ENCODE results near the gene KRTAP4-8.
"Not testable (repeated sequence)": the region's sequence is repeated elsewhere in the genome, so short reads cannot be mapped to it uniquely, and the experiment has no call there.

Gene KRTAP4-8

DNA sequence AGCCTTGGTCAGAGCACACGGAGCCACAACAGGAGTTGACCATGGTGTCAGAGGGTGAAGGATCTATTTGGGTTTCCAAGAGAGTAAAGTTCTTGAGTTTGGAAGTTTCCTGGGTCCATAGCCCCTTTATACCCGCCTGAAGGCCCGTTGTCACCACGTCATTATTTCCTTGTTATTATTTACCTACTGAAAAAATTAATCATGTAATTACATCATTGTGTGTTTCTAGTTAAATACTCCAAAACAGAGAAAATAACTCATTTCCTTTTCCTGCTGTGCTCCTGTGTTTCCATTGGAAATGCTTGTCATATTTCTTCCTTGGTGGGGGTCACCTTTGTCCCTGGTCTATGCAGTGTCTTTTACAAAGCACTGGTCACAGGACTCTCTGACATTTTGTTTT lies at the start of gene KRTAP4-8:
Gene KRTAP4-8 (minus strand): TSS at position 101 of the 400 bp plus-strand sequence. CDS start 58 bp downstream, at position 43.
- no peak for DNase-seq (ENCODE audit: extremely low read depth in 1 of 2, low read depth in 1 of 2)

DNA sequence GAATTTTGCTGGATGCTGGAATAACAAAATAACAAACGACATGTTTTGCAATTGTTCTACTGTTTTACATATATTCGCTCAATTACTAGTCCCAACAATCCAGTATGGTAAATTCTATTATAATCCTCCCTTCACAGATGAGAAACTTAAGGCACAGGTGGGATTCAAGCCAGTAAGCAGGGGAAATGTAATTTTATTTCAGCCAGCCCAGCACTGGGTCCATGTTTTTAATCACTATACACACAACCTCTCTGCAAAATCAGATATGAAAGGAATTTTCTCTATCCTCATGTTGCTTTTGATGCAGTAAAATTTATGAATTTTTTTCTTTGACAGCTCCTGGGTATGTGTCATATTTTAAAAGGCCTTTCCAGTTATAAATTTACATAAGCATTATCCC lies 47.3 kb upstream of the KRTAP4-8 start:
- no peak for DNase-seq (ENCODE audit: extremely low read depth in 1 of 2, low read depth in 1 of 2)

DNA sequence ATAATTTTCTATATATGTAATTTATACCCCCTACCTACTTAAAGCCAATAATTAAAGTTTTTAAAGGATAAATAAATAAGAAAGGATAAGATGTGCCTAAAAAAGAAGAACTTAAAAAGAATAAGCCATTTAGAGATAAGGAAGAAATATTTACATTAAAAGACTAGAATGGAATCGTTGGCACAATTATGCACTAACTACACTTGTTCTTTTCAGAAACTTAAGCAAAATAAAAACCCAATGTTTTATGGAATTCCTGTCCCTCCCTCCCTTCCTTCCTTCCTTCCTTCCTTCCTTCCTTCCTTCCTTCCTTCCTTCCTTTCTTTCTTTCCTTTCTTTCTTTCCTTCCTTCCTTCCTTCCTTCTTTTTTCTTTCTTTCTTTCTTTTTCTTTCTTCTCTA lies 46.9 kb upstream of the KRTAP4-8 start:
- no peak for DNase-seq (ENCODE audit: extremely low read depth in 1 of 2, low read depth in 1 of 2)

DNA sequence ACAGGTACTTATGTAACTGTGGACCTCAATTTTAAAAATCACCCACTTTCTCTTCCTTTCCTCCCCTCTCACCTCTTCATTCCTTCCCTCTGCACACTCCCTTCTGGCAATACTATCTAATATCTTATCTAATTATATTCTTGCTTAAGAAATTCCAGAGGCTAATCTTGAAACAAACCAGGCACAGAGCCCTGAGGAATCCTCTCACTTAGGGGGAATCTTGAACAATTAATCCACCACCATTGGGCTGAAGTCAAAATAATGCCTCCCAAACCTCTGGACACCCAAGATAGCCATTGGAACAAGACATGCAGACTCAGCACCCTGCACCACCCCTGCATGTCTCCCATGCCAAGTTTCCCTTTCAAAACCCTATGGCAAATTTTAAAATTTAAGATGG lies 43.4 kb upstream of the KRTAP4-8 start:
- no peak for DNase-seq (ENCODE audit: extremely low read depth in 1 of 2, low read depth in 1 of 2)

DNA sequence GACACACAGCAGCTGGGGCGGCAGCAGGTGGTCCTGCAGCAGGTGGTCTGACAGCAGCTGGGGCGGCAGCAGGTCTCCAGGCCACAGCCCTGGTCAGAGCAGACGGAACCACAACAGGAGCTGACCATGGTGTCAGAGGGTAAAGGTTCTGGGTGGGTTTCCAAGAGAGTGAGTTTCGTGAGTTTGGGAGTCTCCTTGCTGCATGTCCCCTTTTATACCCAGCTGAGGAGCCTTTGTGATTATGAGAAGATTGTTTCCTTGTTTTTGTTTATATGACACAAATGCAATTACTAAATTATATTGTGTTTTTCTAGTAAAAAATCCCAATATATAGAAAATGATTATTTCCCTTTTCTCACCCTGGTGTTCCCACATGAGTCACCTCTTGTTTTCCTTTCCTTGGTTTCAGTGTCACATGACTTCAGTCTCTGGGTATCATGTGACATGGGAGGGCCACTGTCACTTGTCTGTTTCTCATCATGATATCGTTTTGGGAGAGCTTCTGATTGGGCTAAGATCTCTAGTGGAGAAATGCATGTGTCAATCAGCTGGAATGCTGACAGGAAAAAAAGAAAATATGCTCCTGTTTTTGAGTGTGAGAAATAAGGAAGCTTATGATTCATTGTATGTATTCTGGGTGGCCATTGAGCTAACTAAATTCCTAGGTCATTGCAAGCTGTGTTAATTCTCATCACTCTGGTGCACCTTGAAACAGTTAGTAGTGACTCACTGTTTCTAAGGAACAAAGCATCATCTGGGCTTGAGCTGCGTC lies 42.6 kb upstream of the KRTAP4-8 start, which contains the start of gene KRTAP4-6:
Gene KRTAP4-6 (minus strand): TSS at position 185 of the 772 bp plus-strand sequence. CDS start 57 bp downstream, at position 128.
- DNase-seq (ENCODE audit: extremely low read depth in 1 of 2, low read depth in 1 of 2): no peak

DNA sequence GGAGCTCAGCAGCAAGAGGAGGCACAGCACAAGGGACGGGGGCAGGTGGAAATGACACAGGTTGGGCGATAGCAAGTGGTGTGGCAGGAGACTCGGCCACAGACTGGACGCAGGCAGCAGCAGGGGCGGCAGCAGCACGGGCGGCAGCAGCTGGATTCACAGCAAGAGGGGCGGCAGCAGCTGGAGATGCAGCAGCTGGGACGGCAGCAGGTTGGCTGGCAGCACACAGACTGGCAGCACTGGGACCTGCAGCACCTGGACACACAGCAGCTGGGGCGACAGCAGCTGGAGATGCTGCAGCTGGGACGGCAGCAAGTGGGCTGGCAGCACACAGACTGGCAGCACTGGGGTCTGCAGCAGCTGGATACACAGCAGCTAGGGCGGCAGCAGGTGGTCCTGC lies 41.9 kb upstream of the KRTAP4-8 start:
- not testable (repeated sequence) for DNase-seq (ENCODE audit: extremely low read depth in 1 of 2, low read depth in 1 of 2)

DNA sequence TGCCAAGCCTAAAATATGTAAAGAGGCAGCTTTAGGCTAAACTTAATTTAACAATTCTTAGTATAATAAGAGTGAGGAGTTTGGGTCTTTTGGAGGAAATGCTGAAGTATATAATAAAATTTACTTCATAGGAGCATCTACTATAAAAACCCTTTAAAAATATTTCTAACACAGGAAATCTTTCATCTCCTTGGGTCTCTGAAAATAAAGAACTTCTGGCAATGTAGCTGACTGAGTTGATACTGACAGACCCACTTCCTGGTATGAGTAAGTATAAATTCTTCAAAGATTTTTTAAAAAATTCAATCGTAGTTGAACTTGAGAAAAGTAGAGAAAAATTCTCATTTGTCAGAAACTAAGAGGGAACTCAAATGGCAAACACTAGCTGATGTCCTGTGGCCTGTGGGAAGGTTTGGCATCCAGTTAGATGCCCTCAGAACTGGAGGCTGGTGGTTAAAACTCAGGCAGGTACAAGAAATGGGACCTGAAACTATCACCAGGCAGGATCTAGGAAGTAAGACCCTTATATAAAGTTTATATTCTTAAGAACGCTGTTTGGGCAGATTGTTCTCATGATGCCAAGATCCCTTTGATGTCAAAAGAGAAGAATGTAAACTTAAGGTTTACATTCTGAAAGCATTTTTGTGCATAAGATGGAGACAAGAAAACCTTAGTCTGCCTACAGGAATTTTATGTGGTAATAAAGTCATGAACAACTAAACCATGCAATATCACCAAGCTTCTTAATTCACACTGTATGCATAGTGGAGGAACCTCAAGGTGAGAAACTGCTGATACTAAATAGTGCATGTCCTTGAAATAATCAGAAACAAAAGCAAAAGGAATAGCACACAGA lies 36.2 kb upstream of the KRTAP4-8 start:
- no peak for DNase-seq (ENCODE audit: extremely low read depth in 1 of 2, low read depth in 1 of 2)

DNA sequence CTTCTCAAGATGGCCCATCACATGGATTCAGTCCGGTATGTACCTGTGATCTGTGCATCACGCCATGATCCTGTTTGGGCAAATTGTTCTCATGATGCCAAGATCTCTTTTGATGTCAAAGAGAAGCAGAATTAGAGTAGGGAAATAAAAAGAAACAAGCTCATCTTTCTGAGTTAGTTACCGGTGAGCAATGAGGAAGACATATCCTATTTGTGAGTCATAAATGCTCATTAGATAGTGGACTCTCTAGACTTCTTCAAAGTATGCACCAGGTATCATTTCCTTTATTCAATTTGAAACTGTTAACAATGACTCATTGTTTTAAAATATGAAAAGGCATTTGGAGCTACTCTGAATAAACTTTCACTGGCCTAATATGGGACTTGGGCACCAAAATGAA lies 34.0 kb upstream of the KRTAP4-8 start:
- DNase-seq (ENCODE audit: extremely low read depth in 1 of 2, low read depth in 1 of 2): no peak

DNA sequence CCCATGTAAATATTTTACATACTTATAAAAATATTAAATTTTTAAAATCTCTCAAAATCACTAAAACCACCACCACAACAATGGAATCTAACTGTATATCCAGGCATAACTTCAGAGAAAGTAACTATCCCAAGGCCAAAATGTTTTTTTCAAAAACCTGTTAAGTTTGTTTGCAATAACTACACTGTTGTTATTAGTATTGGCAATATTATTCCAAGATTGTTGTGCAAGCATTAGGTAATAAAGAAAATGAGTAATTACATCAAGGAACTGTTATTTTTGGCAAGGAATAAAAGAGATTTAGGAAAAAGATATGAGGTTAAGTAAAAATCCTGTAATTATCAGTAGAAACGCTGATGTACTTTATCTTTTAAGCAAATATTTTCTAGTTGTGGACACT lies 29.4 kb upstream of the KRTAP4-8 start:
- DNase-seq (ENCODE audit: extremely low read depth in 1 of 2, low read depth in 1 of 2): no peak

DNA sequence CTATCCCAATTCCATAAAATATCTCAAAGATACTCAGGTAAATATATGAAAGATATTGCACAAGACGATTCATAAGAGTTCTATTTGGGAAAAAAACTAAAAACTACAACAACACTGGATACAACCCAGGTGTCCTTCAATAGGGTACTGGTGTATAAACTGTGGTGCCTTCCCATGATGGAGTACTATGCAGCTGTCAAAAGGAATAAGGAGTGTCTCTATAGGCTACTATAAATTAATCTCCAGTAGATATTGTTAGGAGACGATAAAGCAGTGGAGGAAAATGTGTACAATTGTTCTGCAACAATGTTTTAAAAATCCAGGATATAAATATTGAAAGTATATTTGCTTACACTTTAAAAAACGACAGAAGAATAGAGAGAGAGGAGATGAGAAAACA lies 28.5 kb upstream of the KRTAP4-8 start:
- no peak for DNase-seq (ENCODE audit: extremely low read depth in 1 of 2, low read depth in 1 of 2)

DNA sequence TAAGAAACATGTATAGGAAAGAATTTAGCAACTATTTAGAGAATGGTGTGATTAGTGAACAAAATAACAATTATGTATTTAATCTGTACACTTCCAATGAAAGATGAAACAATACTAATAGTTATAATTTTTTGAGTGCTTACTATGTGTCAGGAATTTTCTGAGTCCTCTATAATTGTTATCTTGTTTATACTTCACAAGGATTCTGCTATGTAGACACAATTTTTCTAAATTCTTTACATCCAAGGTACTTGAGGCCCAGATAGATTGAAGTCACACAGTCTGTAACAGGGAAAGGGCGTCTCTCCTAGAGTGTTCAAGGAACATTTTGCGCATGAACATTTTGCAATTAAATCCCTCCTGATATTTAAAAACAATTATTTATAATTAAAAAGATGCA lies 27.1 kb upstream of the KRTAP4-8 start:
- DNase-seq (ENCODE audit: extremely low read depth in 1 of 2, low read depth in 1 of 2): no peak

DNA sequence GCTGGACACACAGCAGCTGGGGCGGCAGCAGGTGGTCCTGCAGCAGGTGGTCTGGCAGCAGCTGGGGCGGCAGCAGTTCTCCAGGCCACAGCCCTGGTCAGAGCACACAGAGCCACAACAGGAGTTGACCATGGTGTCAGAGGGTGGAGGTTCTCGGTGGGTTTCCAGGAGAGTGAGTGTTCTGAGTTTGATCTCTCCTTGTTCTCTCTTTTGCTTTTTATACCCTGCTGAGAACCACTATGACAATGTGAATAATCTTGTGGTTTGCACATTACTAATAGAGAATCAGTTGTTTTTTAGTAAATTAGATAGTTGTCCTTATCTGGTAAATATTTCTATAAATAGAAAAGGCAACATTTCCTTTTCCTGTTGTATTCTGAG lies 26.0 kb upstream of the KRTAP4-8 start, which contains the start of gene KRTAP4-12:
Gene KRTAP4-12 (minus strand): TSS at position 192 of the 381 bp plus-strand sequence. CDS start 60 bp downstream, at position 132.
- DNase-seq (ENCODE audit: extremely low read depth in 1 of 2, low read depth in 1 of 2): not testable (repeated sequence)

DNA sequence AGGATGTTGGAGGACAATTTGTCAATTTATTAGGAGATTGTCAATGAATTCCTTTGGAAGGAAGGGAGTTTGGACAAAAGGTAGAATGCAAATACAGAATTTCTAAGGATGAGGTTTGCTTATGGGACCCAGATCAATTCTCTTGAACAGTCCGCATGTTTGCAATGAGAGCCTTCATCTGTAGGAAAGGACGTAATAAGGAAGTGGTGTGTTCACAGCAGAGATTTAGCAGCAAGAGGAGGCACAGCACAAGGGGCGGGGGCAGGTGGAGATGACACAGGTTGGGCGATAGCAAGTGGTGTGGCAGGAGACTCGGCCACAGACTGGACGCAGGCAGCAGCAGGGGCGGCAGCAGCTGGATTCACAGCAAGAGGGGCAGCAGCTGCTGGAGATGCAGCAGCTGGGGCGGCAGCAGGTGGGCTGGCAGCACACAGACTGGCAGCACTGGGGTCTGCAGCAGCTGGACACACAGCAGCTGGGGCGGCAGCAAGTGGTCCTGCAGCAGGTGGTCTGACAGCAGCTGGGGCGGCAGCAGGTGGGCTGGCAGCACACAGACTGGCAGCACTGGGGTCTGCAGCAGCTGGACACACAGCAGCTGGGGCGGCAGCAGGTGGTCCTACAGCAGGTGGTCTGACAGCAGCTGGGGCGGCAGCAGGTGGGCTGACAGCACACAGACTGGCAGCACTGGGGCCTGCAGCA lies 25.5 kb upstream of the KRTAP4-8 start:
- DNase-seq (ENCODE audit: extremely low read depth in 1 of 2, low read depth in 1 of 2): not testable (repeated sequence)

DNA sequence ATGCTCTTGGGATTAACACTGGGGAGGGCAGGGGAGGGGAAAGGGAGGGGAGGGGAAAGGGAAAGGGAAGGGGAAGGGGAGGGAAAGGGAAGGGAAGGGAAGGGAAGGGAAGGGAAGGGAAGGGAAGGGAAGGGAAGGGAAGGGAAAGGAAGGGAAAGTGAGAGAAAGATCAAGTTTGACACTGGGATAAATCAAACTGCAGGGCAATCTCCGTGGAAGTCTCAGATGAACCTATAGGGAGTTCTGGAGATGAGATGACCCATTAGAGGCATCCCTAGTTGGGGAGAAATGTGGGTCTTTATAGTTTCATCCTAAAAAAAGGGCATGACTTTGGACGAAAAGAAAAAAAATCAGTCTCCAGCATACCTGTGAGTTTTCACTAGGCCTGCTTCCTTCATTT lies 23.8 kb upstream of the KRTAP4-8 start:
- no peak for DNase-seq (ENCODE audit: extremely low read depth in 1 of 2, low read depth in 1 of 2)

DNA sequence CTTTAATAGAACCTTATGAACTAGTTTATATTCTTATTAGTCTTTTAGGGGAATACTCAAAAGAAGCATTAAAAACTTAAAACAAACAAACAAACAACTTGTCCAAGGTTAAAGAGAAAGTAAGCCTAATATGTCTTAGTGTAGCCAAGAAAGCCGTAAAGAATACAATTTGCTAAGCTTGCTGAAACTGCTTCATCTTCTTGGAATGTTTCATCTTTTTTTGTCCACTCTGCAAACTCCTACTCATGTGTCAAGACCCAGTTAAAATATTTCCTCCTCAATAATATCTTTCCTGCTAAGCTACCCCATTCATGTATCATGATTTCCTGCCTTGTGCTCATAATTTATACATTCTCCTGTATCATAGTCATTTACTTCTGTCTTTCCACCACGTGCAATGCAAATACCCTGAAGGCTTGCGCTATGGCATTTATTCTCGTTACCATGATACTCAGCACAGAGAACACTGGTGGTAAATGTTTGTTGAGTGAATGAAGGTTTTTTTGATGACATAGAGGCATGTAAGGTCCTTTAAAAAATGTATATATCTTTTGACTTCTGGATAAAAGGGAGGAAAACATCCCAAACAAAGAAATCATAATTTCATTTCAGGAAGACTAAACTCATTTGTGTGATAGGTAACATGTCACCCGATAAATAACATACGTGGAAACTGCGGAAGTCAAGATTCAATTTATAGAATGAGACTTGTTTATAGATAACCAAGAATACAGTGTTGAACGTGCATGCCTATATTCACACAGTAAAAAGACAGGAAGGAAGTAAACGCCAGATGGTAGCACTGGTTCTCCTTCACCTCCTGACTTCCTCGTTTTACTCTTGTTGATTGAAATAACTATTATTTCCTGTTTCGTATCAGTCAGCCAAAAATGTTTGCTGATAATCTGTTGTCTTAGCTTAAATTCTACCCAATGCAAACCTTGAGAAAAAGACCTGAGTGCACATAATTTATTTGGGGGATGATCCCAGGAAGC lies 22.1 kb upstream of the KRTAP4-8 start:
- not testable (repeated sequence) for DNase-seq (ENCODE audit: extremely low read depth in 1 of 2, low read depth in 1 of 2)

DNA sequence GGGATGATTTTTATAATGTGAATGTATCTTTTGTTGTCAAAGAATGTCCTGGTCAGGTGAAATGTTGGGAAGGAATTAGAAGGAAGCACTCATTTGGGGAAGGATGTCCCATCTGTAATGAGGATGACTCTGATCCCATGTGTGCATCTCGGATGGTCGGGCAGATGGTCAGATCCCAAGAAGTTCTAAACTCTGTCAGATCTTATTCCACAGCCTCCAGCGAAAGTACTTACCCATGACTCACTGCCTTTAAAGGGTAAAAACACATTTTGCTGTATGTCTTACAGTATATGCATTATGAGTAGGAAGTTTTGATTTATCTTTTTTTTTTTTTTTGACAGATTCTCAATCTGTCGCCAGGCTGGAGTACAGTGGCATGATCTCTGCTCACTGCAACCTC lies 20.8 kb upstream of the KRTAP4-8 start:
- no peak for DNase-seq (ENCODE audit: extremely low read depth in 1 of 2, low read depth in 1 of 2)

DNA sequence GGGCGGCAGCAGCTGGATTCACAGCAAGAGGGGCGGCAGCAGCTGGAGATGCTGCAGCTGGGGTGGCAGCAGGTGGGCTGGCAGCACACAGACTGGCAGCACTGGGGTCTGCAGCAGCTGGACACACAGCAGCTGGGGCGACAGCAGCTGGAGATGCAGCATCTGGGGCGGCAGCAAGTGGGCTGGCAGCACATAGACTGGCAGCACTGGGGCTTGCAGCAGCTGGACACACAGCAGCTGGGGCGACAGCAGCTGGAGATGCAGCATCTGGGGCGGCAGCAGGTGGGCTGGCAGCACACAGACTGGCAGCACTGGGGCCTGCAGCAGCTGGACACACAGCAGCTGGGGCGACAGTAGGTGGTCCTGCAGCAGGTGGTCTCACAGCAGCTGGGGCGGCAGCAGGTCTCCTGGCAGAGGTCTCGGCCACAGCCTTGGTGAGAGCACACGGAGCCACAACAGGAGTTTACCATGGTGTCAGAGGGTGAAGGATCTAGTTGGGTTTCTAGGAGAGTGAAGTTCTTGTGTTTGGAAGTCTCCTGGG lies 20.0 kb upstream of the KRTAP4-8 start, which contains the start of gene KRTAP4-11:
Gene KRTAP4-11 (minus strand): TSS at position 528 of the 541 bp plus-strand sequence. CDS start 58 bp downstream, at position 470.
- DNase-seq (ENCODE audit: extremely low read depth in 1 of 2, low read depth in 1 of 2): not testable (repeated sequence)

DNA sequence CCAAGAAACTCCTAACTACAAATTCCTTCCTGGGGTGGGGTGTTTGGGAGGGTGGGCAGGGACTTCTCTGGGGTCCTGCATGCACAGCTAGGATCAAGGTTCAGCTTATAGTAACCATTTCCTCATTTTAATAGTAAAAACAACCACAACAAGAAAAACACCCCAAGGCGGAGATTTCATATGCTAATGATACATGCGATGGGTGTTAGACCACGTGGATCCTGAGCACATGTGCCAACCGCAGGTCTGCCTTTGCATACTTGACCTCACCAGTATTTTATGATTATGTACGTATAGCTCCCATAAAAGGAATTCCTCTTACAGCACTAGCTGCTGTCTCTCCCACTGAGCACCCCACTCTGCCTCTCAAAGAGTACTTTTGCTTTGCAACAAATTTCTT lies 18.4 kb upstream of the KRTAP4-8 start:
- no peak for DNase-seq (ENCODE audit: extremely low read depth in 1 of 2, low read depth in 1 of 2)

DNA sequence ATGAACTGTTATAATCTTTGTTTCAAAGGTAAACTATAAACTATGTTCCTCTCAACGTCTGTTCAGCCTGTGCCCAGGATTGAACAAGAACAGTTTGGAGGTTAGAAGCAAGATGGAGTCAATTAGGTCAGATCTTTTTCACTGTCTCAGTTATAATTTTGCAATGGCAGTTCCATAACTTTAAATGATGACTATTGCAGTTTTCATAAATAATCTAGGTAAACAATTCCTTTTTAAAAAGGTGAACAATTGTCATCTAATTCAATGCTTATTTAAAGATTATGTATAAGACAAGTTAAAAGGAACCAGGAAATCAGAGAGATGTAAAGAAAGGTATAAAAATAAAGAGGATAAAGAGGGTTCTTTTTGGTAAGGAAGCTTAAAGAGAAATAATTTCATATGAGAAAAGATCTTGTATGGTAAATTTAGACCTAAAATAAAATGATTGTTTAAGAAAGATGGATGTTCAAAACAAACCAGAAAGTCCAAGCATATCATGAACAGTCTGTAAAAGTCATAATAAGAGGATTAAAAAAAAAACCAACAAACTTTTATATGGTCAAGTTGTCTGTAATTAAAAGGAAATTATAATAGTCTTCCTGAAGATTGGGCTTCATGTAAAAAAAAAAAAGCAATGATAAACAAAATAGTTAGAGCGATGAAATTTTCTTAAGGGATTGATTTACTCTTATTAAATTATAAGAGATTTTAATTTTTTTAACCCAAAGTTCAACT lies 13.4 kb upstream of the KRTAP4-8 start:
- no peak for DNase-seq (ENCODE audit: extremely low read depth in 1 of 2, low read depth in 1 of 2)

Measured in activated CD8-positive, alpha-beta memory T cell treated with anti-CD3 and anti-CD28 coated beads for 1 hour (primary cell).